GM23248 (cell line): ENCODE results near the gene MFAP3L. TPM values are rescaled to one million over a fixed set of nuclear protein-coding genes. Genes with fewer than 3 reads are reported as not detected.

ENCODE experiments used
- DNase-seq: peaks from one replicate; pipeline ENCODE4 v3.0.0-alpha.2; 2015
- H2AFZ ChIP-seq: fragments of 200-600 bp; sonication (generic); 2 replicates; pipeline ENCODE4 v1.6.1; 2016; ENCODE audit warnings: antibody characterized with exemption
- H3F3A ChIP-seq: fragments of 200-600 bp; sonication (generic); 2 replicates; pipeline ENCODE4 v1.6.1; 2016; ENCODE audit warnings: mild to moderate bottlenecking, antibody characterized with exemption, mixed run types; ENCODE audit not compliant: insufficient read depth
- H3K27ac ChIP-seq: fragments of 200-600 bp; sonication (generic); 2 replicates; pipeline ENCODE4 v1.5.1; 2016; ENCODE audit warnings: mild to moderate bottlenecking
- H3K27me3 ChIP-seq: fragments of 200-600 bp; sonication (generic); replicated peaks from 2 replicates; pipeline ENCODE4 v1.6.1; 2016; ENCODE audit warnings: mild to moderate bottlenecking; ENCODE audit not compliant: insufficient read depth
- H3K36me3 ChIP-seq: fragments of 200-600 bp; sonication (generic); 2 replicates; pipeline ENCODE4 v1.6.1; 2016; ENCODE audit warnings: low read depth, mild to moderate bottlenecking
- H3K4me1 ChIP-seq: fragments of 200-600 bp; sonication (generic); 2 replicates; pipeline ENCODE4 v1.6.1; 2016; ENCODE audit warnings: mild to moderate bottlenecking; ENCODE audit not compliant: insufficient read depth
- H3K4me2 ChIP-seq: fragments of 200-600 bp; sonication (generic); one replicate; pipeline ENCODE4 v1.6.1; 2016; ENCODE audit warnings: mild to moderate bottlenecking; ENCODE audit not compliant: unreplicated experiment
- H3K4me3 ChIP-seq: fragments of 200-600 bp; sonication (generic); 2 replicates; pipeline ENCODE4 v1.5.1; 2016; ENCODE audit warnings: mild to moderate bottlenecking
- H3K79me2 ChIP-seq: fragments of 200-600 bp; sonication (generic); 2 replicates; pipeline ENCODE4 v1.6.1; 2016; ENCODE audit warnings: mild to moderate bottlenecking; ENCODE audit not compliant: insufficient read depth
- H3K9ac ChIP-seq: fragments of 200-600 bp; sonication (generic); 2 replicates; pipeline ENCODE4 v1.6.1; 2016; ENCODE audit warnings: mild to moderate bottlenecking
- H3K9me2 ChIP-seq: fragments of 200-600 bp; sonication (generic); 2 replicates; pipeline ENCODE4 v1.6.1; 2016; ENCODE audit warnings: mixed run types, mild to moderate bottlenecking, moderate library complexity; ENCODE audit not compliant: insufficient read depth
- H3K9me3 ChIP-seq: fragments of 200-600 bp; sonication (generic); one replicate; pipeline ENCODE4 v1.6.1; 2017; ENCODE audit warnings: low read depth
- H4K20me1 ChIP-seq: fragments of 200-600 bp; sonication (generic); 2 replicates; pipeline ENCODE4 v1.6.0; 2016; ENCODE audit not compliant: insufficient read depth
- EZH2 ChIP-seq: fragments of 200-600 bp; sonication (generic); IDR thresholded peaks from 2 replicates; pipeline ENCODE4 v1.6.1; 2018; ENCODE audit warnings: antibody characterized with exemption, mild to moderate bottlenecking; ENCODE audit not compliant: insufficient read depth, poor library complexity, severe bottlenecking
- EZH2phosphoT487 ChIP-seq: fragments of 200-600 bp; sonication (generic); IDR thresholded peaks from 2 replicates; pipeline ENCODE4 v1.6.1; 2018; ENCODE audit warnings: antibody characterized with exemption, moderate library complexity, mild to moderate bottlenecking, low read depth; ENCODE audit not compliant: insufficient read depth
- WGBS, 2 experiments: methylation state at CpG; one replicate each; pipeline ENCODE4 v1.1.6; 2015 to 2017; ENCODE audit warnings: low lambda C conversion rate in 2 of 2, low coverage in 1 of 2; ENCODE audit errors: missing lambda C conversion rate in 2 of 2; 5-methylcytosine and 5-hydroxymethylcytosine counted together
- in situ Hi-C: fragments of 300-500 bp; cut with MboI; formaldehyde crosslinking; loops from 2 replicates; pipeline ENCODE4 v1.15.0; 2020
- polyA plus RNA-seq: library from polyadenylated mRNA; unstranded; fragments of >200 nt; fragmentation: Nextera tagmentation; extraction: Ambion mirVana; gene quantifications from 2 replicates; pipeline ENCODE4 v1.2.1, GENCODE V29; 2016
- total RNA-seq: library from RNA; depleted of rRNA; stranded (reverse); fragments of >200 nt; shearing (Covaris generic); gene quantifications from 2 replicates; pipeline ENCODE4 v1.2.3, GENCODE V29; 2014

MFAP3L gene
- total and polyA plus RNA-seq, 2 experiments from 2014 or later: 6.4 to 20.8 TPM

- Histone ChIP-seq H3K4me3 (no peak overlapping the region), H3K79me2 (no peaks in the 10 kb centered on the region), H3K27ac (no peak overlapping the region), H3K27me3 (no peaks in the 10 kb centered on the region), H3K4me1 (no peaks in the 10 kb centered on the region), H3K4me2 (no peak overlapping the region), H3K9ac (no peak overlapping the region), H3K36me3 (no peaks in the 10 kb centered on the region), H2AFZ (no peak overlapping the region), H3K9me3 (no peaks in the 10 kb centered on the region), H4K20me1 (no peaks in the 10 kb centered on the region), H3F3A (no peaks in the 10 kb centered on the region), H3K9me2 (no peaks in the 10 kb centered on the region)
- in situ Hi-C loops: no loop called here
- DNase-seq: no peak
- TF ChIP-seq EZH2phosphoT487: no peak
- no peak for TF ChIP-seq EZH2
- WGBS, 2 experiments: 58 to 72% methylated on average over 5 of the region's 5 CpGs
These were observed 24.4 kb downstream of the MFAP3L start for GRCh38 chr4:170001745-170002267.

GRCh38 chr4:170001011-170001744 is 25.0 kb downstream of the MFAP3L start:
- Histone ChIP-seq H3K36me3 (no peaks in the 10 kb centered on the region), H3K27me3 (no peaks in the 10 kb centered on the region)

GRCh38 chr4:169999923-170000322 is 26.3 kb downstream of the MFAP3L start:
- Histone ChIP-seq H3K4me2 (no peak overlapping the region), H3K9ac (no peak overlapping the region), H4K20me1 (no peaks in the 10 kb centered on the region), H2AFZ (no peak overlapping the region), H3K79me2 (no peaks in the 10 kb centered on the region), H3K9me3 (no peaks in the 10 kb centered on the region), H3K4me1 (no peaks in the 10 kb centered on the region), H3K4me3 (no peak overlapping the region), H3F3A (no peaks in the 10 kb centered on the region), H3K27me3 (no peaks in the 10 kb centered on the region), H3K27ac (no peak overlapping the region), H3K9me2 (no peaks in the 10 kb centered on the region), H3K36me3 (no peaks in the 10 kb centered on the region)
- no peak for DNase-seq
- 40 to 47% methylated on average over 2 of the region's 2 CpGs for WGBS, 2 experiments
- TF ChIP-seq EZH2phosphoT487 (no peak), EZH2 (no peak)
- in situ Hi-C loops: no loop called here

More at GRCh38 chr4:170001011-170001744, 25.0 kb downstream of the MFAP3L start:
- WGBS, 2 experiments: 61 to 65% methylated on average over 3 of the region's 3 CpGs
- H3K4me3 ChIP-seq: no peak overlapping the region
- H3K9me2 ChIP-seq: no peaks in the 10 kb centered on the region
- in situ Hi-C loops: no loop called here
- H2AFZ ChIP-seq: no peak overlapping the region
- no peaks in the 10 kb centered on the region for H3K79me2 ChIP-seq
- no peak for TF ChIP-seq EZH2
- no peak for DNase-seq
- no peaks in the 10 kb centered on the region for H3K9me3 ChIP-seq
- no peaks in the 10 kb centered on the region for H3K4me1 ChIP-seq
- H3F3A ChIP-seq: no peaks in the 10 kb centered on the region
- no peak overlapping the region for H3K4me2 ChIP-seq
- H3K9ac ChIP-seq: no peak overlapping the region
- H3K27ac ChIP-seq: no peak overlapping the region
- no peaks in the 10 kb centered on the region for H4K20me1 ChIP-seq

- in situ Hi-C loops: no loop called here
- 85 to 89% methylated on average over 1 of the region's 1 CpG for WGBS, 2 experiments
These were observed 27.2 kb downstream of the MFAP3L start for GRCh38 chr4:169998981-169999380.

More at GRCh38 chr4:169998981-169999380, 27.2 kb downstream of the MFAP3L start:
- Histone ChIP-seq H3K79me2 (no peaks in the 10 kb centered on the region), H3K4me2 (no peak overlapping the region), H3K36me3 (no peaks in the 10 kb centered on the region), H3K9me2 (no peaks in the 10 kb centered on the region), H3K9ac (no peak overlapping the region), H3K4me3 (no peak overlapping the region), H2AFZ (no peak overlapping the region), H3F3A (no peaks in the 10 kb centered on the region), H3K4me1 (no peaks in the 10 kb centered on the region), H3K27ac (no peak overlapping the region), H4K20me1 (no peaks in the 10 kb centered on the region), H3K9me3 (no peaks in the 10 kb centered on the region), H3K27me3 (no peaks in the 10 kb centered on the region)
- TF ChIP-seq EZH2phosphoT487 (no peak), EZH2 (no peak)
- no peak for DNase-seq
